HepG2 (cell line): Measurements from ENCODE around the gene EIF2S2. TPM values are rescaled to one million over a fixed set of nuclear protein-coding genes. Genes with fewer than 3 reads are reported as not detected.

Experiments used
- ARNT2 ChIP-seq: sonication (generic); formaldehyde crosslinking; IDR thresholded peaks from 2 replicates; pipeline ENCODE4 v1.8.0; 2022; ENCODE audit warnings: mild to moderate bottlenecking, low read depth, missing genetic modification reagents, moderate library complexity
- CAMTA2 ChIP-seq: sonication (generic); formaldehyde crosslinking; IDR thresholded peaks from 2 replicates; pipeline ENCODE4 v1.4.0; 2020; ENCODE audit warnings: mild to moderate bottlenecking, missing genetic modification reagents, borderline replicate concordance
- EHMT2 ChIP-seq: fragments of 200-600 bp; sonication (generic); IDR thresholded peaks from 2 replicates; pipeline ENCODE4 v1.7.0; 2017; ENCODE audit warnings: antibody characterized with exemption, low read depth, low read length, borderline replicate concordance
- HOXD1 ChIP-seq: sonication (generic); formaldehyde crosslinking; IDR thresholded peaks from 2 replicates; pipeline ENCODE4 v1.5.0; 2020; ENCODE audit warnings: missing genetic modification reagents
- KDM3A ChIP-seq: IDR thresholded peaks from 2 replicates; pipeline ENCODE4 v1.6.1; 2018; ENCODE audit warnings: low read depth, missing compliant biosample characterization
- NRL ChIP-seq: sonication (generic); formaldehyde crosslinking; IDR thresholded peaks from 2 replicates; pipeline ENCODE4 v1.5.0; 2020; ENCODE audit warnings: missing genetic modification reagents, mild to moderate bottlenecking, moderate library complexity, borderline replicate concordance
- PAXIP1 ChIP-seq: sonication (generic); formaldehyde crosslinking; conservative IDR thresholded peaks from 2 replicates; pipeline ENCODE4 v1.4.0; 2020; ENCODE audit warnings: mild to moderate bottlenecking, missing genetic modification reagents, moderate library complexity
- PHF20 ChIP-seq: sonication (generic); formaldehyde crosslinking; IDR thresholded peaks from 2 replicates; pipeline ENCODE4 v1.5.0; 2020; ENCODE audit warnings: mild to moderate bottlenecking, missing genetic modification reagents
- PREB ChIP-seq: sonication (generic); formaldehyde crosslinking; IDR thresholded peaks from 2 replicates; pipeline ENCODE4 v1.4.0; 2020; ENCODE audit warnings: missing genetic modification reagents
- SCMH1 ChIP-seq: sonication (generic); formaldehyde crosslinking; IDR thresholded peaks from 2 replicates; pipeline ENCODE4 v1.9.0; 2021; ENCODE audit warnings: missing genetic modification reagents, mild to moderate bottlenecking, borderline replicate concordance
- SIN3B ChIP-seq: fragments of 150-350 bp; IDR thresholded peaks from 2 replicates; pipeline ENCODE4 v1.6.1; 2014; ENCODE audit warnings: low read length
- SSRP1 ChIP-seq: IDR thresholded peaks from 2 replicates; pipeline ENCODE4 v1.6.1; 2016; ENCODE audit warnings: control low read depth
- TARDBP ChIP-seq: sonication (generic); formaldehyde crosslinking; IDR thresholded peaks from 2 replicates; pipeline ENCODE4 v1.8.0; 2022; ENCODE audit warnings: mild to moderate bottlenecking, missing genetic modification reagents
- ZEB1 ChIP-seq: IDR thresholded peaks from 2 replicates; pipeline ENCODE4 v1.6.1; 2012; ENCODE audit warnings: mild to moderate bottlenecking, low read depth, inconsistent platforms; ENCODE audit not compliant: insufficient replicate concordance
- ZFP62 ChIP-seq: sonication (generic); formaldehyde crosslinking; IDR thresholded peaks from 2 replicates; pipeline ENCODE4 v1.4.0; 2020; ENCODE audit warnings: missing genetic modification reagents
- ZFYVE20 ChIP-seq: sonication (generic); formaldehyde crosslinking; IDR thresholded peaks from 2 replicates; pipeline ENCODE4 v1.8.0; 2023; ENCODE audit warnings: low read depth, mild to moderate bottlenecking, moderate library complexity, missing genetic modification reagents, borderline replicate concordance
- ZNF276 ChIP-seq: sonication (generic); formaldehyde crosslinking; IDR thresholded peaks from 2 replicates; pipeline ENCODE4 v1.4.0; 2020; ENCODE audit warnings: mild to moderate bottlenecking, low read depth, missing genetic modification reagents
- ZNF33B ChIP-seq: sonication (generic); formaldehyde crosslinking; IDR thresholded peaks from 2 replicates; pipeline ENCODE4 v1.5.1; 2020; ENCODE audit warnings: mild to moderate bottlenecking, missing genetic modification reagents
- ZNF431 ChIP-seq: sonication (generic); formaldehyde crosslinking; IDR thresholded peaks from 2 replicates; pipeline ENCODE4 v1.9.0; 2022; ENCODE audit warnings: missing genetic modification reagents, low read depth, mild to moderate bottlenecking, borderline replicate concordance
- ZSCAN20 ChIP-seq: sonication (generic); formaldehyde crosslinking; IDR thresholded peaks from 2 replicates; pipeline ENCODE4 v1.4.0; 2020; ENCODE audit warnings: missing genetic modification reagents, mild to moderate bottlenecking, borderline replicate concordance
- polyA plus RNA-seq, 8 experiments: library from polyadenylated mRNA; depleted of rRNA in 3 of 8; stranded (reverse) in 7 of 8; unstranded in 1 of 8; fragments of >200 nt; fragmentation: Illumina TruSeq in 4 of 8; extraction: Trizol in 4 of 8; gene quantifications; 2 replicates each; pipeline versions ENCODE4 v1.2.1 to v1.2.3, GENCODE V29; 2011 to 2016; ENCODE audit warnings: low read depth in 4 of 8, missing spikeins in 1 of 8, mixed read lengths in 1 of 8; ENCODE audit not compliant: insufficient read depth in 1 of 8
- total RNA-seq, 5 experiments: library from RNA; depleted of rRNA; stranded (reverse); fragments of >200 nt; fragmentation: Illumina TruSeq; extraction: Trizol; gene quantifications; 2 replicates each; pipeline ENCODE4 v1.2.3, GENCODE V29; 2016; ENCODE audit warnings: low read depth in 1 of 5
- TF ChIP-seq, protein P1 (sequence below): IDR thresholded peaks from 2 replicates; pipeline ENCODE4 v1.6.1; 2016; ENCODE audit warnings: missing compliant biosample characterization, missing genetic modification reagents, borderline replicate concordance

The EIF2S2 gene
- total and polyA plus RNA-seq, 2 of the 13 experiments (the other 11 are each of a cell fraction or from before 2014, with no cell fraction given): 126 to 213 TPM

GRCh38 chr20:34069341-34070078 lies 42.5 kb downstream of the EIF2S2 start (continued):
- TF ChIP-seq PHF20 (peak; percentile 25; the same call in 1 of the 2 replicates), HOXD1 (CRISPR knock-in tag) (no peak), ZNF431 (CRISPR knock-in tag) (no peak), CAMTA2 (CRISPR knock-in tag) (no peak), EHMT2 (0 out of 2 replicates have a peak, but pooled peaks have one; percentile 41), PAXIP1 (no peak), ZFP62 (CRISPR knock-in tag) (no peak), ZEB1 (no peak), SIN3B (peak; percentile 66; the same call in 1 of the 2 replicates), ZSCAN20 (CRISPR knock-in tag) (no peak), TARDBP (CRISPR knock-in tag) (no peak), ZNF33B (CRISPR knock-in tag) (0 out of 2 replicates have a peak, but pooled peaks have one; percentile 32), KDM3A (CRISPR knock-in tag) (peak; percentile 89), NRL (CRISPR knock-in tag) (no peak), PREB (CRISPR knock-in tag) (no peak), ZNF276 (CRISPR knock-in tag) (no peak), SSRP1 (peak; percentile 78; the same call in 1 of the 2 replicates), ZFYVE20 (no peak), SCMH1 (CRISPR knock-in tag) (no peak), ARNT2 (0 out of 2 replicates have a peak, but pooled peaks have one; percentile 51)
- TF ChIP-seq, protein P1, sequence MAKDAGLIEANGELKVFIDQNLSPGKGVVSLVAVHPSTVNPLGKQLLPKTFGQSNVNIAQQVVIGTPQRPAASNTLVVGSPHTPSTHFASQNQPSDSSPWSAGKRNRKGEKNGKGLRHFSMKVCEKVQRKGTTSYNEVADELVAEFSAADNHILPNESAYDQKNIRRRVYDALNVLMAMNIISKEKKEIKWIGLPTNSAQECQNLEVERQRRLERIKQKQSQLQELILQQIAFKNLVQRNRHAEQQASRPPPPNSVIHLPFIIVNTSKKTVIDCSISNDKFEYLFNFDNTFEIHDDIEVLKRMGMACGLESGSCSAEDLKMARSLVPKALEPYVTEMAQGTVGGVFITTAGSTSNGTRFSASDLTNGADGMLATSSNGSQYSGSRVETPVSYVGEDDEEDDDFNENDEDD (CRISPR knock-in tag): no peak
